ENCODE measurements around the gene NDUFS2. TPM values are rescaled to one million over a fixed set of nuclear protein-coding genes. Genes with fewer than 3 reads are reported as not detected.

NDUFS2 gene
- total and polyA plus RNA-seq, 9 of the 15 experiments (the other 6 are each of a cell fraction or from before 2014, with no cell fraction given), result 70.0 to 176 (median 141) TPM

GRCh38 chr1:161159087-161159912 is 42.9 kb upstream of the NDUFS2 start, which contains the start of gene USP21 (continued):
- TF ChIP-seq, protein P1, sequence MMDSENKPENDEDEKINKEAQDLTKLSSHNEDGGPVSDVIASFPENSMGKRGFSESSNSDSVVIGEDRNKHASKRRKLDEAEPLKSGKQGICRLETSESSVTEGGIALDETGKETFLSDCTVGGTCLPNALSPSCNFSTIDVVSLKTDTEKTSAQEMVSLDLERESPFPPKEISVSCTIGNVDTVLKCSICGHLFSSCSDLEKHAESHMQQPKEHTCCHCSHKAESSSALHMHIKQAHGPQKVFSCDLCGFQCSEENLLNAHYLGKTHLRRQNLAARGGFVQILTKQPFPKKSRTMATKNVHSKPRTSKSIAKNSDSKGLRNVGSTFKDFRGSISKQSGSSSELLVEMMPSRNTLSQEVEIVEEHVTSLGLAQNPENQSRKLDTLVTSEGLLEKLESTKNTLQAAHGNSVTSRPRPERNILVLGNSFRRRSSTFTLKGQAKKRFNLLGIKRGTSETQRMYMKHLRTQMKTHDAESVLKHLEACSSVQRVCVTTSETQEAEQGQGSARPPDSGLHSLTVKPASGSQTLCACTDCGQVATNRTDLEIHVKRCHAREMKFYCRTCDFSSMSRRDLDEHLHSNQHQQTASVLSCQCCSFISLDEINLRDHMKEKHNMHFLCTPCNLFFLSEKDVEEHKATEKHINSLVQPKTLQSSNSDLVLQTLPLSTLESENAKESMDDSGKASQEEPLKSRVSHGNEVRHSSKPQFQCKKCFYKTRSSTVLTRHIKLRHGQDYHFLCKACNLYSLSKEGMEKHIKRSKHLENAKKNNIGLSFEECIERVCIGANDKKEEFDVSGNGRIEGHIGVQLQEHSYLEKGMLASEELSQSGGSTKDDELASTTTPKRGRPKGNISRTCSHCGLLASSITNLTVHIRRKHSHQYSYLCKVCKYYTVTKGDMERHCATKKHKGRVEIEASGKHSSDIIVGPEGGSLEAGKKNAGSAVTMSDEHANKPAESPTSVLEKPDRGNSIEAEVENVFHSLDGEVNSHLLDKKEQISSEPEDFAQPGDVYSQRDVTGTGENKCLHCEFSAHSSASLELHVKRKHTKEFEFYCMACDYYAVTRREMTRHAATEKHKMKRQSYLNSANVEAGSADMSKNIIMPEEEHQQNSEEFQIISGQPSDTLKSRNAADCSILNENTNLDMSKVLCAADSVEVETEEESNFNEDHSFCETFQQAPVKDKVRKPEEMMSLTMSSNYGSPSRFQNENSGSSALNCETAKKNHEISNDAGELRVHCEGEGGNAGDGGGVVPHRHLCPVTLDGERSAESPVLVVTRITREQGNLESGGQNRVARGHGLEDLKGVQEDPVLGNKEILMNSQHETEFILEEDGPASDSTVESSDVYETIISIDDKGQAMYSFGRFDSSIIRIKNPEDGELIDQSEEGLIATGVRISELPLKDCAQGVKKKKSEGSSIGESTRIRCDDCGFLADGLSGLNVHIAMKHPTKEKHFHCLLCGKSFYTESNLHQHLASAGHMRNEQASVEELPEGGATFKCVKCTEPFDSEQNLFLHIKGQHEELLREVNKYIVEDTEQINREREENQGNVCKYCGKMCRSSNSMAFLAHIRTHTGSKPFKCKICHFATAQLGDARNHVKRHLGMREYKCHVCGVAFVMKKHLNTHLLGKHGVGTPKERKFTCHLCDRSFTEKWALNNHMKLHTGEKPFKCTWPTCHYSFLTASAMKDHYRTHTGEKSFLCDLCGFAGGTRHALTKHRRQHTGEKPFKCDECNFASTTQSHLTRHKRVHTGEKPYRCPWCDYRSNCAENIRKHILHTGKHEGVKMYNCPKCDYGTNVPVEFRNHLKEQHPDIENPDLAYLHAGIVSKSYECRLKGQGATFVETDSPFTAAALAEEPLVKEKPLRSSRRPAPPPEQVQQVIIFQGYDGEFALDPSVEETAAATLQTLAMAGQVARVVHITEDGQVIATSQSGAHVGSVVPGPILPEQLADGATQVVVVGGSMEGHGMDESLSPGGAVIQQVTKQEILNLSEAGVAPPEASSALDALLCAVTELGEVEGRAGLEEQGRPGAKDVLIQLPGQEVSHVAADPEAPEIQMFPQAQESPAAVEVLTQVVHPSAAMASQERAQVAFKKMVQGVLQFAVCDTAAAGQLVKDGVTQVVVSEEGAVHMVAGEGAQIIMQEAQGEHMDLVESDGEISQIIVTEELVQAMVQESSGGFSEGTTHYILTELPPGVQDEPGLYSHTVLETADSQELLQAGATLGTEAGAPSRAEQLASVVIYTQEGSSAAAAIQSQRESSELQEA (IDR thresholded peaks at IDR 0.05; ENCODE audit: low read depth), result peak; percentile 45; the same call in 1 of the 2 replicates
- TF ChIP-seq POLR2AphosphoS5 (IDR thresholded peaks at IDR 0.05; ENCODE audit: control insufficient read depth, insufficient read depth, low read depth, low read length) (peak; percentile 73), ZNF696 (CRISPR knock-in tag; conservative IDR thresholded peaks at IDR 0.05) (no peak), GTF2F1 (IDR thresholded peaks at IDR 0.05; ENCODE audit: low read depth, low read length) (peak; percentile 63; the same call in 1 of the 2 replicates), TAL1 (IDR thresholded peaks at IDR 0.05) (no peak), ZKSCAN8 (CRISPR knock-in tag; IDR thresholded peaks at IDR 0.05) (no peak), MXI1 (IDR thresholded peaks at IDR 0.05; ENCODE audit: low read depth, low read length) (no peak), MYC (IDR thresholded peaks at IDR 0.05; ENCODE audit: low read depth, low read length) (peak; percentile 38; the same call in 1 of the 2 replicates), MYC (CRISPR knock-in tag; IDR thresholded peaks at IDR 0.05; ENCODE audit: borderline replicate concordance, low read depth) (no peak), NEUROD1 (IDR thresholded peaks at IDR 0.05; ENCODE audit: borderline replicate concordance, low read depth, low read length, partially characterized antibody) (no peak), NFRKB (IDR thresholded peaks at IDR 0.05; ENCODE audit: low read depth) (peak; percentile 94), PML (IDR thresholded peaks at IDR 0.05; ENCODE audit: low read length) (peak; percentile 49; the same call in 1 of the 2 replicates), ZNF644 (tag; IDR thresholded peaks at IDR 0.05; ENCODE audit: low read depth) (0 out of 2 replicates have a peak, but pooled peaks have one; percentile 49), TEAD4 (IDR thresholded peaks at IDR 0.05; ENCODE audit: low read length) (peak; percentile 4; the same call in 1 of the 2 replicates), TEAD4 (CRISPR knock-in tag; IDR thresholded peaks at IDR 0.05; ENCODE audit: borderline replicate concordance) (no peak), GATAD2A (IDR thresholded peaks at IDR 0.05) (no peak)
- TF ChIP-seq, protein P2, sequence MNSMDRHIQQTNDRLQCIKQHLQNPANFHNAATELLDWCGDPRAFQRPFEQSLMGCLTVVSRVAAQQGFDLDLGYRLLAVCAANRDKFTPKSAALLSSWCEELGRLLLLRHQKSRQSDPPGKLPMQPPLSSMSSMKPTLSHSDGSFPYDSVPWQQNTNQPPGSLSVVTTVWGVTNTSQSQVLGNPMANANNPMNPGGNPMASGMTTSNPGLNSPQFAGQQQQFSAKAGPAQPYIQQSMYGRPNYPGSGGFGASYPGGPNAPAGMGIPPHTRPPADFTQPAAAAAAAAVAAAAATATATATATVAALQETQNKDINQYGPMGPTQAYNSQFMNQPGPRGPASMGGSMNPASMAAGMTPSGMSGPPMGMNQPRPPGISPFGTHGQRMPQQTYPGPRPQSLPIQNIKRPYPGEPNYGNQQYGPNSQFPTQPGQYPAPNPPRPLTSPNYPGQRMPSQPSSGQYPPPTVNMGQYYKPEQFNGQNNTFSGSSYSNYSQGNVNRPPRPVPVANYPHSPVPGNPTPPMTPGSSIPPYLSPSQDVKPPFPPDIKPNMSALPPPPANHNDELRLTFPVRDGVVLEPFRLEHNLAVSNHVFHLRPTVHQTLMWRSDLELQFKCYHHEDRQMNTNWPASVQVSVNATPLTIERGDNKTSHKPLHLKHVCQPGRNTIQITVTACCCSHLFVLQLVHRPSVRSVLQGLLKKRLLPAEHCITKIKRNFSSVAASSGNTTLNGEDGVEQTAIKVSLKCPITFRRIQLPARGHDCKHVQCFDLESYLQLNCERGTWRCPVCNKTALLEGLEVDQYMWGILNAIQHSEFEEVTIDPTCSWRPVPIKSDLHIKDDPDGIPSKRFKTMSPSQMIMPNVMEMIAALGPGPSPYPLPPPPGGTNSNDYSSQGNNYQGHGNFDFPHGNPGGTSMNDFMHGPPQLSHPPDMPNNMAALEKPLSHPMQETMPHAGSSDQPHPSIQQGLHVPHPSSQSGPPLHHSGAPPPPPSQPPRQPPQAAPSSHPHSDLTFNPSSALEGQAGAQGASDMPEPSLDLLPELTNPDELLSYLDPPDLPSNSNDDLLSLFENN (IDR thresholded peaks at IDR 0.05; ENCODE audit: low read depth in 2 of 2, low read length in 2 of 2), result peak in 1 of 2 experiments; percentile 49; a peak in 1 of 4 replicates
